Subcutaneous adipose tissue (tissue), 4 donors: ENCODE measurements around the gene PNN. TPM values are rescaled to one million over a fixed set of nuclear protein-coding genes. Genes with fewer than 3 reads are reported as not detected.

Experiments
- CTCF ChIP-seq: fragments of 450-650 bp; IDR thresholded peaks from one replicate; pipeline ENCODE4 v1.5.1; 2016; ENCODE audit warnings: low read depth, mild to moderate bottlenecking, control low read depth, antibody characterized with exemption, moderate library complexity
- total RNA-seq, 4 donors: library from RNA; depleted of rRNA; stranded (reverse); fragments of >200 nt; gene quantifications; one replicate each; pipeline ENCODE4 v1.1.0, GENCODE V29; 2016

Gene PNN
- total RNA-seq, 4 donors from 2014 or later = 24.7 to 39.2 (median 29.0) TPM

GRCh38 chr14:39179042-39179441, 4.0 kb downstream of the PNN start:
- no peak for TF ChIP-seq CTCF

- no peak for TF ChIP-seq CTCF
Observed at GRCh38 chr14:39180553-39180952, 5.5 kb downstream of the PNN start.

- no peak for TF ChIP-seq CTCF
Observed at GRCh38 chr14:39181026-39181692, 6.1 kb downstream of the PNN start.

- TF ChIP-seq CTCF = no peak
Observed at GRCh38 chr14:39181693-39182047, 6.6 kb downstream of the PNN start.

- no peak for TF ChIP-seq CTCF
Observed at GRCh38 chr14:39182770-39183684, 8.0 kb downstream of the PNN start.

GRCh38 chr14:39184628-39185255, 9.7 kb downstream of the PNN start:
- no peak for TF ChIP-seq CTCF

- TF ChIP-seq CTCF = no peak
Observed at GRCh38 chr14:39185256-39186049, 10.4 kb downstream of the PNN start.
